Subcutaneous adipose tissue (tissue), 4 donors: ENCODE results near the gene EIF2B4. TPM values are rescaled to one million over a fixed set of nuclear protein-coding genes. Genes with fewer than 3 reads are reported as not detected.

Experiments used
- total RNA-seq, 4 donors: library from RNA; depleted of rRNA; stranded (reverse); fragments of >200 nt; gene quantifications; one replicate each; pipeline ENCODE4 v1.1.0, GENCODE V29; 2016
- TF ChIP-seq, protein P1 (sequence below): fragments of 450-650 bp; IDR thresholded peaks from one replicate; pipeline ENCODE4 v1.5.1; 2016; ENCODE audit warnings: low read depth, mild to moderate bottlenecking, control low read depth, antibody characterized with exemption, moderate library complexity

EIF2B4 gene
- total RNA-seq, 4 donors from 2014 or later = 36.4 to 44.2 (median 42.2) TPM

DNA sequence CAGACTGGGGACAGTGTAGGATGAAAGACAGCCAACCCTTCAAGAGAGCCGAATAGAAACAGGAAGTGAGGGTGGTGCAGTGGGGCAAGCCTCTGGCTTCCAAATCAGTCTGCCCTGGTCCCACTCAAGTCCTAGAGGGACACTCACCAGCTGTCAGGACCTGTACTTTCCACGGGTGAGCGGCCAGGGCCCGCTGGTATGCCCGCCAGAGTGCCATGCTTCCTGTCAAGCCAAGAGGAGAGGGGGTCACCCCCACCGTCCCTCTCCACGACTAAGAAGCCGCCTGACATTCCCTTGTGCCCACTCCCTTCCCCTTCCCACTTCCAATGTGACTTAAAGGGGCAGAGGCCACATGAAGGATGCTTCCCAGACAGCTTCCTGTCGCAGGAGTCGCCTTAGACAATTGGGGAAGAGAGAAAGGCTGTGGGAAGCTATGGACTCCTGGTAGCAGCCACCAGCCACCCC is 47.8 kb downstream of the EIF2B4 start:
- TF ChIP-seq, protein P1, sequence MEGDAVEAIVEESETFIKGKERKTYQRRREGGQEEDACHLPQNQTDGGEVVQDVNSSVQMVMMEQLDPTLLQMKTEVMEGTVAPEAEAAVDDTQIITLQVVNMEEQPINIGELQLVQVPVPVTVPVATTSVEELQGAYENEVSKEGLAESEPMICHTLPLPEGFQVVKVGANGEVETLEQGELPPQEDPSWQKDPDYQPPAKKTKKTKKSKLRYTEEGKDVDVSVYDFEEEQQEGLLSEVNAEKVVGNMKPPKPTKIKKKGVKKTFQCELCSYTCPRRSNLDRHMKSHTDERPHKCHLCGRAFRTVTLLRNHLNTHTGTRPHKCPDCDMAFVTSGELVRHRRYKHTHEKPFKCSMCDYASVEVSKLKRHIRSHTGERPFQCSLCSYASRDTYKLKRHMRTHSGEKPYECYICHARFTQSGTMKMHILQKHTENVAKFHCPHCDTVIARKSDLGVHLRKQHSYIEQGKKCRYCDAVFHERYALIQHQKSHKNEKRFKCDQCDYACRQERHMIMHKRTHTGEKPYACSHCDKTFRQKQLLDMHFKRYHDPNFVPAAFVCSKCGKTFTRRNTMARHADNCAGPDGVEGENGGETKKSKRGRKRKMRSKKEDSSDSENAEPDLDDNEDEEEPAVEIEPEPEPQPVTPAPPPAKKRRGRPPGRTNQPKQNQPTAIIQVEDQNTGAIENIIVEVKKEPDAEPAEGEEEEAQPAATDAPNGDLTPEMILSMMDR = no peak

DNA sequence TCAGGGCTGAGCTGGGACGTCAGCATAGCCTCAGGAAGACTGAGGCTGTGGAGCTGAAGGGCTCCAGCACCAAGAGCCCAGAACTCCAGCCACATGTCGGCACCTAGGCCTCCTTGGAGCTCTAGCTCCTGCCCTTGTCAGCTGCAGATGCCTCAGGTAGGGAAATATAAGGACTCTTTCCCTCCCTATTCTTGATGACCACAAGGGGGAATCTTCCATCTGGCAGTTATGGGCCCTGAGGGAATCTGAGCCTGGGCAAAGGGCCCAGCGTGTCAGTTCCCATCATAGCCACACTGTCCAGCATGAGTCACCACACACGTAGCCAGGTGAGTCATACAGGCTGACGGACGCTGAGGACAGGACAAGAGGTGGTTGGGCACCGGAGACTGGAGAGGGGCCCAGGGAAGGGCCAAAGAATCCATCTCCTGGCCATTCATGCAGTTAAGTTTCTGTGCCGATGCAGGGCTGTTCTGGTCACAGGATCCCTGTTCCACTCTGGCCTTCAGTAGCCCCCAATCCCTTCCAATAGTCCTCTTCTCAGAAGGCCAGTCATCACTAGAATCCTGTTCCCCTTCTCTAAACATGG is 49.1 kb downstream of the EIF2B4 start:
- TF ChIP-seq, protein P1 = no peak

DNA sequence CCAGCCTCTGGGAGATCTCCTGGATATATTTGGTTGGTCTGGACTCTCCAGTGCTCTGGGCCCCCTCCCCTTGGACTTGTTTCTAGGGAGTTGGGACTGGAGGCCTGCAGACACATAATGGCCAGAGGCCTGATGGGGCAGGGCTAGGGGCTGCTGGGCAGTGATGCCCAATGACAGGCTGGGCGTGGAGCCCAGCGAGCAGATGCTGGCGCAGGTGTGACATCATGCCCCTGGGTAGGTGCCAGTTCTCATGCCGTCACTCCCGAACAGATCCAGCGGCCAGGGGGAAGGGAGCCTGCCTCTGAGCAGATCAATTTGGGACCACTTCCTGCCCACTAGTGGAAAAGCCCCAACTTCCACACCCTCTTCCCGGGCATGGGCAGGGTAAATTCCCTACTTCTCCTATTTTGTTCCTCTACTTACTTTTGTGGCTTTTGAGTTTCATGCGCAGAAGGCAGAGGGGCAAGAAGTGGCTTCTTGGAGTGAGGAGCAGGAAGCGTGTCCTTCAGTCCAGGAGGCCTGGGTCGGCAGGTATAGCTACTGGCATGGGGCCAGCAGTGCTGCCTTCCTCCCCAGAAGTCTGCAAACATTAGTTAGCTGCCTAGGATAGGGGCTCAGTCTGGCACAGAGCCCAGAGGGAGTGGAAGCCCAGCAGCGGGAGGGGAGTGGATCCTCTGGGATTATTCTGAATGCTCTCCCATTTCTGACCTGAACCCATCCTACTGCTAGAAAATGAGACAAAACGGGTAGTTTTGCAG is 53.3 kb downstream of the EIF2B4 start:
- TF ChIP-seq, protein P1 = no peak

DNA sequence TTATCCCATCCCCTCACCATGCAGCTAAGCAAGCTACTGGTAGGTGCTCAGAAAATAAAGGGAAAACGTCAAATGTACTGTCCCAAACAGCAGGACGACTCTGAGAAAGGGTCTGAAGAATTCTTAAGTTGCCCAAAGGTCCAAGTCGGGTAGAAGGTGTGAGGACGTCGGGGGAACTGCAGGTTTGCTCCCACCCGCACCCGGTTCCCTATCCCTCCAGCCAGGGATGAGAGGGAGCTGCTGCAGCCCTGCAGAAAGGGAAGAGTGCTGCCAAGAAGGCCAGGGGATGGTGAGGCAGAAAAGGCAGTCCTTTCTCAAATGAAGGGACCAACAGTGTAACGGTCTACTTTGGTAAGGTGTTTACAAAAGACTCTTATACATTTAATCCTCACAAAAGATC is 55.0 kb downstream of the EIF2B4 start:
- TF ChIP-seq, protein P1 = no peak

DNA sequence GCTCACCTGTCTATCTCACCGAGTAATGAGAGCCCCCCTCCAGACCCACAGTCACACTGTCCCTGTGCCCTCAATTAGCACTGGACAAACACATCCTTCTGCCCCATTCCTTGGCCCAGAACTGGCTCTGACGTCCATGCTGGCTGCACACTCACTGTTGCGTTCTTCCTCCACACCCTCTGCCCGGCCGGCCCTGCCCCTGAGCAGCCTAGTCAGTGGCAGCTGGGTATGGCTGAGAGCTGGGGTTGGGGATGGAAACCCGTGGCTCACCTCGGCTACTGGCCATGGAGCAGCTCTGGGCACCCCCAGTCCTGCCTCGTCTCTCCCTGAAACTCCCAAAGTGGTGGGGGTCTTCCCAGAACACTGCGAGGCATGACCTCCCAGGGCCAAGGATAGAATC is 55.4 kb downstream of the EIF2B4 start:
- TF ChIP-seq, protein P1 = no peak

Other genes with a start within 250 kb of the EIF2B4 start
- 1 to 10 TPM in 1 of 4 donors, under 1 TPM in 1, not detected in 2; 0.75 to 1.5 TPM for gene ABHD1, start 246.5 kb downstream of the EIF2B4 start, total RNA-seq
- 10 to 100 TPM; 43.5 to 63.3 (median 52.4) TPM for gene PREB, start 235.7 kb downstream of the EIF2B4 start, total RNA-seq
- gene PRR30, start 230.9 kb downstream of the EIF2B4 start, total RNA-seq = not detected
- under 1 TPM in 1 of 4 donors, not detected in 3; under 0.01 TPM for gene TCF23, start 221.3 kb downstream of the EIF2B4 start, total RNA-seq
- gene ATRAID, start 158.3 kb downstream of the EIF2B4 start, total RNA-seq = 100 to 1,000 TPM; 169 to 677 (median 199) TPM
- gene SLC5A6, start 158.1 kb downstream of the EIF2B4 start, total RNA-seq = 10 to 100 TPM; 17.2 to 97.8 (median 39.4) TPM
- gene CAD, start 153.0 kb downstream of the EIF2B4 start, total RNA-seq = 10 to 100 TPM; 10.2 to 17.3 (median 13.9) TPM
- not detected for gene SLC30A3, start 107.3 kb downstream of the EIF2B4 start, total RNA-seq
- under 1 TPM in 1 of 4 donors, not detected in 3; 0.88 TPM for gene DNAJC5G, start 94.9 kb downstream of the EIF2B4 start, total RNA-seq
- under 1 TPM in 1 of 4 donors, not detected in 3; 0.66 TPM for gene TRIM54, start 87.9 kb downstream of the EIF2B4 start, total RNA-seq
- gene UCN, start 61.9 kb downstream of the EIF2B4 start, total RNA-seq = 1 to 10 TPM in 3 of 4 donors, not detected in 1; 1.7 to 3.4 (median 2.9) TPM
- gene MPV17, start 47.2 kb downstream of the EIF2B4 start, total RNA-seq = 10 to 100 TPM; 56.8 to 88.7 (median 77.1) TPM
- 10 to 100 TPM; 28.0 to 43.0 (median 34.0) TPM for gene GTF3C2, start 13.6 kb downstream of the EIF2B4 start, total RNA-seq
- gene SNX17, start 278 bp upstream of the EIF2B4 start, total RNA-seq = 100 to 1,000 TPM in 2 of 4 donors, 10 to 100 TPM in 2; 71.6 to 115 (median 102) TPM
- 10 to 100 TPM in 1 of 4 donors, 1 to 10 TPM in 3; 4.9 to 12.8 (median 8.2) TPM for gene ZNF513, start 10.4 kb upstream of the EIF2B4 start, total RNA-seq
- 10 to 100 TPM; 28.2 to 51.1 (median 41.4) TPM for gene PPM1G, start 39.3 kb upstream of the EIF2B4 start, total RNA-seq
- gene NRBP1, start 58.3 kb upstream of the EIF2B4 start, total RNA-seq = 10 to 100 TPM; 47.4 to 73.3 (median 64.2) TPM
- 1 to 10 TPM in 2 of 4 donors, under 1 TPM in 1, not detected in 1; 0.66 to 2.0 (median 1.1) TPM for gene KRTCAP3, start 72.0 kb upstream of the EIF2B4 start, total RNA-seq
- gene IFT172, start 119.4 kb upstream of the EIF2B4 start, total RNA-seq = 10 to 100 TPM; 21.8 to 33.5 (median 25.5) TPM
- gene FNDC4, start 124.9 kb upstream of the EIF2B4 start, total RNA-seq = 10 to 100 TPM; 39.6 to 65.4 (median 50.9) TPM
- gene GCKR, start 126.5 kb upstream of the EIF2B4 start, total RNA-seq = 1 to 10 TPM in 3 of 4 donors, not detected in 1; 1.4 to 2.1 (median 1.5) TPM
- gene ZNF512, start 212.7 kb upstream of the EIF2B4 start, total RNA-seq = 10 to 100 TPM; 17.1 to 24.6 (median 21.9) TPM